ENCODE data around the gene PANK4.

DNA sequence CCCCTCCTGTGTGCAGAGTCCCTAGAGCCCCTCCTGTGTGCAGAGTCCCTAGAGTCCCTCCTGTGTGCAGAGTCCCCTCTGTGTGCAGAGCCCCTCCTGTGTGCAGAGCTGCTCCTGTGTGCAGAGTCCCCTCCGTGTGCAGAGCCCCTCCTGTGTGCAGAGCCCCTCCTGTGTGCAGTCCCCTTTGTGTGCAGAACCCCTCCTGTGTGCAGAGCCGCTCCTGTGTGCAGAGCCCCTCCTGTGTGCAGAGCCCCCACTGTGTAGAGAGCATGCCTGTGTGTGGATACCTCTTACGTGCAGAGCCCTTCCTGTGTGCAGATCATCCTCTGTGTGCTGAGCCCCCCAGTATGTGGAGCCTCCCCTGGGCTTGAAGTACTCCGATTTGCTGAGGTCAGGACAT lies 12.0 kb upstream of the PANK4 start:
- TF ChIP-seq EZH2 (IDR thresholded peaks at IDR 0.05; ENCODE audit: low read length) = no peak
- TF ChIP-seq, protein P1, sequence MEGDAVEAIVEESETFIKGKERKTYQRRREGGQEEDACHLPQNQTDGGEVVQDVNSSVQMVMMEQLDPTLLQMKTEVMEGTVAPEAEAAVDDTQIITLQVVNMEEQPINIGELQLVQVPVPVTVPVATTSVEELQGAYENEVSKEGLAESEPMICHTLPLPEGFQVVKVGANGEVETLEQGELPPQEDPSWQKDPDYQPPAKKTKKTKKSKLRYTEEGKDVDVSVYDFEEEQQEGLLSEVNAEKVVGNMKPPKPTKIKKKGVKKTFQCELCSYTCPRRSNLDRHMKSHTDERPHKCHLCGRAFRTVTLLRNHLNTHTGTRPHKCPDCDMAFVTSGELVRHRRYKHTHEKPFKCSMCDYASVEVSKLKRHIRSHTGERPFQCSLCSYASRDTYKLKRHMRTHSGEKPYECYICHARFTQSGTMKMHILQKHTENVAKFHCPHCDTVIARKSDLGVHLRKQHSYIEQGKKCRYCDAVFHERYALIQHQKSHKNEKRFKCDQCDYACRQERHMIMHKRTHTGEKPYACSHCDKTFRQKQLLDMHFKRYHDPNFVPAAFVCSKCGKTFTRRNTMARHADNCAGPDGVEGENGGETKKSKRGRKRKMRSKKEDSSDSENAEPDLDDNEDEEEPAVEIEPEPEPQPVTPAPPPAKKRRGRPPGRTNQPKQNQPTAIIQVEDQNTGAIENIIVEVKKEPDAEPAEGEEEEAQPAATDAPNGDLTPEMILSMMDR (optimal IDR thresholded peaks at IDR 0.05 in 1 of 3, IDR thresholded peaks at IDR 0.05 in 1 of 3, conservative IDR thresholded peaks at IDR 0.05 in 1 of 3; ENCODE audit: extremely low read depth in 1 of 3, insufficient read depth in 2 of 3, low read length in 3 of 3) = no peak

Measured in keratinocyte (primary cell).